Fibroblast of villous mesenchyme (primary cell): ENCODE data around the gene ACTR5. TPM values are rescaled to one million over a fixed set of nuclear protein-coding genes. Genes with fewer than 3 reads are reported as not detected.

ENCODE experiments used
- DNase-seq: peaks from one replicate; pipeline ENCODE4 v3.0.0-alpha.2; 2010; ENCODE audit warnings: low read depth
- H3K4me3 ChIP-seq: 2 replicates; pipeline ENCODE4 v1.5.1; 2011; ENCODE audit warnings: low read depth, mild to moderate bottlenecking, low read length
- total RNA-seq: library from RNA; depleted of rRNA; stranded (reverse); fragments of >200 nt; gene quantifications from 2 replicates; pipeline ENCODE4 v1.2.3, GENCODE V29; 2012
- TF ChIP-seq, protein P1 (sequence below): IDR thresholded peaks from 2 replicates; pipeline ENCODE4 v1.5.1; 2012; ENCODE audit warnings: low read depth, mild to moderate bottlenecking, low read length; ENCODE audit not compliant: insufficient read depth

ACTR5 gene
- total RNA-seq, 1 donor, result 7.8 TPM

DNA sequence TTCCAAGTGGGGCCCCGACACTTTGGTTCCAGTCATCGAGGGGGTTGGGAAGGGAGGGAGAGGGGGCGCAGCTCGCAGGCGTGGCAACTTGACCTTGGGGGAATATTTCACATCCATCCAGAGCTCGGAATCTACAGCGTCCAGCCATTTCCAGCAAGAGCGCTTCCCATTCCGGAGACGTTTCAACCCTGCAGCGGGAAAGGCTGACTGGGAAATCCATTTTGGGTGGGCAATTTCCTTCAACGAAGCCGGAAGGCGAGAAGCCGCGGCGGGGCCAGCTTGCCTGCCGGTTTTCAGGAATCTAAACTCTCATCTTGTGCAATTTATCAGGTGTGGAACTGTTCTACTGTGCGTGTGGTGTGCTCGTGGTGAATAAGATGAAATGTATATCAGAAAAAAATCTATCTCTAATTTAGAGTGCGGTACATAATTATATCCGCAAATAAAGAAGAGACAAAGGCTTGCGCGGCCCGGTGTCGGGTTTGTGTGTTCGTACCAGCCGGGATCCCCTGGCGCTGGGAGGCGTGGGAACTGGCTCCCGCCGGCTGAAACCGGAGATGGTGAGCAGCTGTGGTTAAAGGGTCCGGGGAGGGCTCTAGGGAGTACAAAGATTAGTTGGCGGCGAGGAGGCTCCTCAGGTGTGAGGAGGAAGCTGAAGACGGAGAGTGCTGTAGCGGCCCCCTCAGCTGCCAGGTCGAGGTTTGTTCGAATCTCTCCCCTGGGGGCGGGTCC is 19.2 kb upstream of the ACTR5 start:
- H3K4me3 ChIP-seq, result no peak overlapping the region
- no peak for DNase-seq
- TF ChIP-seq, protein P1, sequence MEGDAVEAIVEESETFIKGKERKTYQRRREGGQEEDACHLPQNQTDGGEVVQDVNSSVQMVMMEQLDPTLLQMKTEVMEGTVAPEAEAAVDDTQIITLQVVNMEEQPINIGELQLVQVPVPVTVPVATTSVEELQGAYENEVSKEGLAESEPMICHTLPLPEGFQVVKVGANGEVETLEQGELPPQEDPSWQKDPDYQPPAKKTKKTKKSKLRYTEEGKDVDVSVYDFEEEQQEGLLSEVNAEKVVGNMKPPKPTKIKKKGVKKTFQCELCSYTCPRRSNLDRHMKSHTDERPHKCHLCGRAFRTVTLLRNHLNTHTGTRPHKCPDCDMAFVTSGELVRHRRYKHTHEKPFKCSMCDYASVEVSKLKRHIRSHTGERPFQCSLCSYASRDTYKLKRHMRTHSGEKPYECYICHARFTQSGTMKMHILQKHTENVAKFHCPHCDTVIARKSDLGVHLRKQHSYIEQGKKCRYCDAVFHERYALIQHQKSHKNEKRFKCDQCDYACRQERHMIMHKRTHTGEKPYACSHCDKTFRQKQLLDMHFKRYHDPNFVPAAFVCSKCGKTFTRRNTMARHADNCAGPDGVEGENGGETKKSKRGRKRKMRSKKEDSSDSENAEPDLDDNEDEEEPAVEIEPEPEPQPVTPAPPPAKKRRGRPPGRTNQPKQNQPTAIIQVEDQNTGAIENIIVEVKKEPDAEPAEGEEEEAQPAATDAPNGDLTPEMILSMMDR, result no peak

DNA sequence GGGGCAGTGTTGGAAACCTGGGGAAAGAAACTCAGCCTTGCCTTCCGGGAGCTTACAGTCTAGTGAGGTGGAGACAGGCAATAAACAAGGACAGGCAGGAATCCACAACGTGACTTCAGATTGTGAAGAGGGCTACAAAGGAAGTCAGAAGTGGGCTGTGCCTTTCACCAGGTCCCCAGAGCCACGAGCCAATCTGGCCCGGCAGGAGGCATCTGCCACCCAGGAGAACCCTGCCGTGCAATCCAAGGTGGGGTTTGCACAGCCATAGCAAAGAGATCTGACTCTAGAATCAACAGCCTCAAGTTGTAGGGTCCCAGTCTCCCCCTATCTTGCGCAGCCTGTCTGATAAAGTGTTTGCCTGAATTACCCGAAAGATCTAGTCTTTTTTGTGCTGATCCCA is 18.5 kb upstream of the ACTR5 start:
- no peak overlapping the region for H3K4me3 ChIP-seq
- DNase-seq, result no peak
- TF ChIP-seq, protein P1, result no peak

DNA sequence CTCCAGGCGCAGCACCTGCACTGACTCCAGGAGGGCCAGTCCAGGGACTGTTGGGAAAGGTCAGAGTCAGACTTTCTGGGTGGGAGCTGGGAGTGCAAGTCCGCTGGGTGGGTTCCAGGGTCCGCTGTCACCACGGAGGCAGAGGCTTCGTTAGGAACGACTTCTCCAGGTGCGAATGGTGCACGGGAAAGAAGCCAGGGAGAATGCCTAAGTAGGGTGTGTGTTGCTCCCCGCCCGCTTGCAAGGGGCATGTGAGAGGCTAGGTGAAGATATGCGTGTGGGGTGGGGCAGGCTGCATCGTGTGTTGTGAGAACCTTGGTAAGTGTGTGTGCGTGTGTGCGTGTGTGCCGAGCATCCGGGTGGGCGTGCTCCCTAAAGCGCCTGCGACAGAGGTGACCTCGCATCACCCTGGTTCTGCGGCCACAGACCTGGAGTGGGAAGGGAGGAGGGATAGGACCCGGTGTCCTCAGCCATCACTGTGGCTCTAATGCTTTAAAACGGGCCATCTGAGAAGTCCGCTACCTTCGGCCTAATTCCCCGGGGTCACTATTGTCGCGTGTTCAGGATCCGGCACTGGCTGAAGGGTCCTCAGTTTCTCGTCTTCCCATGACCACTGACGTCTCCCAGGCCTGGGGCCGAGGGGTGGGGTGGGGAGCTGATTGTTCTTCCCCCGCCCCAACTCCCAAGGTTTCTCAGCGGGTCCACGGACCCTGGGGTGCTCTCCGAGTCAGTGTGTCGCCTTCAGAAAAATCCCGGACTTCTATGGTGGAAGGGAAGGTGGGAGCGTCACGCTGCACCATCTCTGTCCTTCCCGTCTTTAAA is 17.9 kb upstream of the ACTR5 start:
- no peak for DNase-seq
- TF ChIP-seq, protein P1, result no peak
- H3K4me3 ChIP-seq, result no peak overlapping the region

DNA sequence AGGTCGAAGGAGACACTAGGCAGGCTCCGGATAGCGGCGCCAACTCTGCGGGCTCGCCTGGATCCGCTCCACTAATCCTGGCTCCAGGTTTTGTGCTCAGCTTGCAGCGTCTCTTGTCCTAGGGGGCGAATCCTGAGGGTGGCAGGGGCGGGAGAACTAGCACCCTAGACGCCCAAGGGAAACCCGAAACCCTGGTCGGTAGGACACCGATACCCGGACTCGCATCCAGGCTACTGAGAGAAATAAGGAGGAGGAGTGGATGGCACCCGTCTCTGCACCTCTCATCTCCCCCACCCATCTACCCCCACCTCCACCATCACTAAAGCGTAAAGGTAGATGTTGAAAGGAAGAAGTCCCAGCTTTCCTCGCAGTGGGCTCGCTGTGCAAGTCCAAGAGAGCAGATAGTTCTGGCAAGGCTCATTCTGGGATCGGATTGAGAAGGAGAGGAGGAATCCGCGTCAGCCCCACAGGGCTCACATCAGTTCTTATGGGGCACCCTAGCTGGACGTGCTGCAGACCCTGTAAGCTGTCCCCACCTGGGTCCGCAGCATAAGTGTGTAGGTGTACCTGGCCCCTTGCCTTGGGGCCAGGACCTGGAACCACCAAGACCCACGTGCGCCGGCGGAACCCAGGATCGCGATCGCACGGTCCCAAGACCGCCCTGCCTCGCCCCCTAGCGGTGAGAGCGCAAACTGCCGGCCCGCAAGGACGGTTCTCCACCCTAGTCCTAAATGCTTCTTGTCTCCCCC is 17.1 kb upstream of the ACTR5 start:
- DNase-seq, result peak; percentile 56
- H3K4me3 ChIP-seq, result peak overlapping the region; percentile 38
- TF ChIP-seq, protein P1, result peak; percentile 98

DNA sequence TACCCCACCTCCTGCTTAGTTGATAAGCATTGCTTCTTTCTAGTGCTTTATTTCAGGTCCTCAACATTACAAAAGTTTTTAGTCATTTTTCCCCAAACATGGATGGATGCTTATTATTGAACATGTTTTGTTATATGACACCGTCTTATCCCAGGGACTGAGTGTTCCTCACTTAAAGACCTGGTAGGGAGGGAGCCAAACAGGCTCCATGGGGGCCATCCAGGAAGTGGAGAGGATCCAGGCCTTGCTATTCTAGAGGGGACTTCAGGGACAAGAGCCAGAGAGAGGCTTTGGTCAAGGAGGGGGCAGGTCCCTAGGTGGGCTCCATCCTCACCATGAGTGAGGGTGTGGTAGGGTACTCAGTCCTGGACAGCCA is 16.5 kb upstream of the ACTR5 start:
- TF ChIP-seq, protein P1, result no peak
- DNase-seq, result no peak
- H3K4me3 ChIP-seq, result no peak overlapping the region

DNA sequence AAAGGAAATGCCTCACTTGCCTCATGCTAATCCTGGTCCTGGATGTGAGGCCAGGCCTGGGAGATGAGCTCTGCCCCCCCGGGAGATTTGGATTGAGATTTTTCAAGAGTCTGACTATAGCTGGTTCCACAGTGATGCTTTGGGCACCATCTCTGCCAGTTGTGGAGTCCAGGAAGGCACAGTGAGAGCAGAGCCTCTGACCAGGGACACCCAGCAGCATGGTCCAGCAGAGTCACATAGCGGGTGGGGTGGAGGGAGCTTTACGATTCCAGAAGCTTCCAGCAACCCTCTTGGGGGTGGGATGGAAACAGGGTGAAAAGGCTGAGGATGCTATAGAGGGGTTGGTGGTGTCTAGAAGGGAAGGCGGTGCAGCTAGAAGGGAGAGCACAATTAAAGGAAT is 15.3 kb upstream of the ACTR5 start:
- TF ChIP-seq, protein P1, result no peak
- DNase-seq, result no peak
- no peak overlapping the region for H3K4me3 ChIP-seq
